SK-N-SH treated with all-trans-retinoic acid at 6 μM for 48 hours (cell line): ENCODE results near the gene MRPL58.

Source experiments
- ARNTL ChIP-seq: fragments of 450-650 bp; formaldehyde crosslinking; IDR thresholded peaks from 2 replicates; pipeline ENCODE4 v1.5.0; 2020; ENCODE audit warnings: low read depth, mild to moderate bottlenecking, moderate library complexity, borderline replicate concordance
- RARB ChIP-seq: fragments of 250-450 bp; sonication (Bioruptor Pico); IDR thresholded peaks from 2 replicates; pipeline ENCODE4 v1.8.0; 2021; ENCODE audit warnings: mild to moderate bottlenecking, moderate library complexity
- TOX ChIP-seq: fragments of 250-450 bp; sonication (Bioruptor Pico); IDR thresholded peaks from 2 replicates; pipeline ENCODE4 v1.8.0; 2021; ENCODE audit warnings: mild to moderate bottlenecking, moderate library complexity, borderline replicate concordance
- ZFP30 ChIP-seq: fragments of 450-650 bp; formaldehyde crosslinking; IDR thresholded peaks from 2 replicates; pipeline ENCODE4 v1.5.0; 2022; ENCODE audit warnings: mild to moderate bottlenecking, moderate library complexity
- ZNF70 ChIP-seq: fragments of 450-650 bp; formaldehyde crosslinking; IDR thresholded peaks from 2 replicates; pipeline ENCODE4 v1.5.0; 2020; ENCODE audit warnings: mild to moderate bottlenecking, moderate library complexity
- TF ChIP-seq, protein P1 (sequence below): fragments of 250-450 bp; sonication (Bioruptor Pico); IDR thresholded peaks from 2 replicates; pipeline ENCODE4 v1.5.1; 2020; ENCODE audit warnings: low read depth, mild to moderate bottlenecking, moderate library complexity

- no peak for TF ChIP-seq ARNTL (CRISPR knock-in tag)
- no peak for TF ChIP-seq ZFP30 (CRISPR knock-in tag)
- TF ChIP-seq TOX (CRISPR knock-in tag): no peak
- TF ChIP-seq, protein P1, sequence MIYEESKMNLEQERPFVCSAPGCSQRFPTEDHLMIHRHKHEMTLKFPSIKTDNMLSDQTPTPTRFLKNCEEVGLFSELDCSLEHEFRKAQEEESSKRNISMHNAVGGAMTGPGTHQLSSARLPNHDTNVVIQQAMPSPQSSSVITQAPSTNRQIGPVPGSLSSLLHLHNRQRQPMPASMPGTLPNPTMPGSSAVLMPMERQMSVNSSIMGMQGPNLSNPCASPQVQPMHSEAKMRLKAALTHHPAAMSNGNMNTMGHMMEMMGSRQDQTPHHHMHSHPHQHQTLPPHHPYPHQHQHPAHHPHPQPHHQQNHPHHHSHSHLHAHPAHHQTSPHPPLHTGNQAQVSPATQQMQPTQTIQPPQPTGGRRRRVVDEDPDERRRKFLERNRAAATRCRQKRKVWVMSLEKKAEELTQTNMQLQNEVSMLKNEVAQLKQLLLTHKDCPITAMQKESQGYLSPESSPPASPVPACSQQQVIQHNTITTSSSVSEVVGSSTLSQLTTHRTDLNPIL (CRISPR knock-in tag): no peak
- no peak for TF ChIP-seq RARB (CRISPR knock-in tag)
- no peak for TF ChIP-seq ZNF70
These were observed 36.6 kb downstream of the MRPL58 start for GRCh38 chr17:75049057-75049456.
